Kidney (tissue), 14 donors: ENCODE data around the gene ADIPOR1. TPM values are rescaled to one million over a fixed set of nuclear protein-coding genes. Genes with fewer than 3 reads are reported as not detected.

Experiments
- DNase-seq, 5 donors: peaks; one replicate each; pipeline ENCODE4 v3.0.0-alpha.2; 2013 to 2020
- FAIRE-seq: peaks from 2 replicates; lab custom pipeline; 2012; peaks lifted over from hg19 to GRCh38; lab: Jason Lieb, UNC
- H3K27ac ChIP-seq, 2 donors: one replicate each; pipeline ENCODE4 v1.7.0; 2013; ENCODE audit warnings: low read depth in 2 of 2, low read length in 2 of 2, inconsistent platforms in 1 of 2
- H3K27me3 ChIP-seq: one replicate; pipeline ENCODE4 v1.7.1; 2013; ENCODE audit warnings: low read length, inconsistent platforms; ENCODE audit not compliant: control insufficient read depth, insufficient read depth
- H3K36me3 ChIP-seq, 3 donors: one replicate each; pipeline versions ENCODE4 v1.7.0 to v1.7.1; 2013; ENCODE audit warnings: low read length in 3 of 3, control low read depth in 1 of 3, inconsistent platforms in 1 of 3; ENCODE audit not compliant: insufficient read depth in 3 of 3, control insufficient read depth in 2 of 3
- H3K4me1 ChIP-seq, 3 donors: one replicate each; pipeline versions ENCODE4 v1.7.0 to v1.7.1; 2013; ENCODE audit warnings: low read length in 3 of 3, inconsistent platforms in 1 of 3, low read depth in 1 of 3; ENCODE audit not compliant: control insufficient read depth in 2 of 3, insufficient read depth in 2 of 3
- H3K4me3 ChIP-seq, 3 donors: one replicate each; pipeline versions ENCODE4 v1.7.0 to v1.8.1; 2013; ENCODE audit warnings: low read length in 3 of 3, control low read depth in 1 of 3, inconsistent platforms in 1 of 3
- H3K9ac ChIP-seq, 3 donors: one replicate each; pipeline versions ENCODE4 v1.7.0 to v1.7.1; 2013; ENCODE audit warnings: low read length in 3 of 3, control low read depth in 1 of 3, inconsistent platforms in 1 of 3
- H3K9me3 ChIP-seq, 3 donors: one replicate each; pipeline versions ENCODE4 v1.7.0 to v1.7.1; 2013; ENCODE audit warnings: low read length in 3 of 3, control low read depth in 1 of 3, inconsistent platforms in 1 of 3; ENCODE audit not compliant: control insufficient read depth in 2 of 3, insufficient read depth in 1 of 3
- CTCF ChIP-seq: IDR thresholded peaks from 3 replicates; pipeline ENCODE4 v1.5.1; 2012; ENCODE audit warnings: mild to moderate bottlenecking, moderate library complexity, borderline replicate concordance; ENCODE audit not compliant: insufficient read depth; ENCODE audit errors: extremely low read depth
- intact Hi-C: fragments of 100-400 bp; cut with DNase I; formaldehyde crosslinking; loops from one replicate; pipeline ENCODE4 v1.11.1; 2022
- polyA plus RNA-seq: library from polyadenylated mRNA; stranded (reverse); fragments of 350-450 nt; fragmentation: Illumina TruSeq; extraction: RNeasy Lipid Tissue Mini Kit (QIAGEN cat#74804); gene quantifications from one replicate; pipeline ENCODE4 v1.2.3, GENCODE V29; 2014; ENCODE audit warnings: low read depth, low replicate concordance; ENCODE audit not compliant: insufficient read depth
- total RNA-seq: library from RNA; stranded (reverse); fragmentation: NEBNext Ultra II Directional; extraction: Animal tissue kit (Norgen Biotek cat#: 25700); gene quantifications from one replicate; pipeline ENCODE4 v1.2.1, GENCODE V29; 2021
- donor health status: control.
- donor health status: control.
- donor health status: control.
- donor health status: control.
- donor health status: control.
- donor health status: DM: yes; HTN: yes; CAD: no.
- donor health status: Normal renal cell carcinoma (clear cell type).

Gene ADIPOR1
- total and polyA plus RNA-seq, 2 donors from 2014 or later = 66.8 to 70.0 TPM

DNA sequence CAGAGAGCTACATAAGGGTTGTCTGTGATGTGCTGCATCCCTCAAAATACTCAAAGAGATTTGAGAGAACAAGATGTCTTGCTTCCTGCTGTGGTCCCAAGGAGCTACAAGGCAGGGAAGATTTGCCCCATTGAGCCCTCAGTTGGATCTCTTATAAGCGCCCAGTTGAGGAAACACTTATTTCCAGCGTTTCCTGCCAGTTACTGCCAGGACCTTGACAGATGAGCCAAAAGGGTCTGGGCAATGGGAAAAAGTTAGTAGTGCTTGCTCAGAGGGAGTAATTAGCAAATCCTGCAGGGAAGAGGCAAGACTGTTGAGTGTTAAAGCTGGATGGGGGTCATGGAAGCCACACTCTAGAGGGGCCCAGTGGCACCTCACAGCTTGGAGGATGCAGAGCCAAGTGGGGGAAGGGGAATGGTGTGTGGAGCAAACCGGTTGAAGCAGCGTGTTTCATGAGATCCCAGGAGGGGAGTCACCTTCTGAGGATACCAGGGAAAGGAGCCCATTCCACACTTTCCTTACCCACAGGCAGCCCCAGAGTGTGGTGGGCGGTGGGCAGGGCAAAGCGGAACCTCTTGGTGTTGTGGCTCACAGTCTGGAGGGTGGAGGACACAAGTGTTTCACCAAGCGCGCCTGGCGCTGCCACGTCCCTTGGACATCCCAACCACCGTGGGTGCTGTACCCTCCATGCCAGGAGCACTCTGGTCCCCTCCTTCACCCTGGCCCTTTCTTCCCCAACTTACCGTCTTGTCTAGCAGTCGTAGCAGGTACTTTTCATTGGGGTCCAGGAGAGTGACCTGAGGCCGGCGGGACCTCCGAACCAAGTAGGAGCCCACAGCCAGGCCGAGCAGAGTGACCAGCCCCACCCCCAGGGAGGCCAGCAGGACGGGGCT lies 8.1 kb upstream of the ADIPOR1 start:
- peaks cover 0 to 17% (median 11%) of the 10 kb centered on the region in 3 donors for H3K4me1 ChIP-seq
- H3K27me3 ChIP-seq = no peaks in the 10 kb centered on the region
- H3K27ac ChIP-seq = peak overlapping the region; percentile 66 to 82
- H3K4me3 ChIP-seq = peak overlapping the region; percentile 55 to 92 (median 66)
- peaks cover 0 to 18% (median 15%) of the 10 kb centered on the region in 3 donors for H3K36me3 ChIP-seq
- TF ChIP-seq CTCF = no peak
- H3K9me3 ChIP-seq = no peaks in the 10 kb centered on the region
- peak overlapping the region; percentile 40 to 94 (median 56) for H3K9ac ChIP-seq
- intact Hi-C loops = no loop called here
- DNase-seq (peak in 1 of 5 donors; percentile 74), FAIRE-seq (no peak)

- H3K9ac ChIP-seq = no peak overlapping the region
- no peak overlapping the region for H3K4me3 ChIP-seq
- no peak overlapping the region for H3K27ac ChIP-seq
- no peak for TF ChIP-seq CTCF
- H3K27me3 ChIP-seq = no peaks in the 10 kb centered on the region
- no peak for DNase-seq
- no peak for FAIRE-seq
- H3K4me1 ChIP-seq = peaks cover 0 to 17% (median 11%) of the 10 kb centered on the region in 3 donors
- H3K9me3 ChIP-seq = no peaks in the 10 kb centered on the region
- H3K36me3 ChIP-seq = peaks cover 0 to 18% (median 15%) of the 10 kb centered on the region in 3 donors
- intact Hi-C loops = no loop called here
Measured at GRCh38 chr1:202965422-202965821, 7.3 kb upstream of the ADIPOR1 start.

GRCh38 chr1:202964791-202965410 lies 6.8 kb upstream of the ADIPOR1 start:
- no peak for DNase-seq
- no peak for FAIRE-seq
- TF ChIP-seq CTCF = no peak
- H3K27me3 ChIP-seq = no peaks in the 10 kb centered on the region
- H3K9me3 ChIP-seq = no peaks in the 10 kb centered on the region
- no peak overlapping the region for H3K27ac ChIP-seq
- H3K9ac ChIP-seq = no peak overlapping the region
- H3K4me3 ChIP-seq = no peak overlapping the region
- intact Hi-C loops = no loop called here
- H3K4me1 ChIP-seq = peaks cover 0 to 17% (median 12%) of the 10 kb centered on the region in 3 donors
- peaks cover 0 to 18% (median 15%) of the 10 kb centered on the region in 3 donors for H3K36me3 ChIP-seq
